Fibroblast of the aortic adventitia (primary cell): ENCODE measurements around the gene UBB. TPM values are rescaled to one million over a fixed set of nuclear protein-coding genes. Genes with fewer than 3 reads are reported as not detected.
A peak's percentile ranks its signal among the peaks of the same experiment; 100 is the strongest.

ENCODE experiments used
- DNase-seq: peaks from one replicate; pipeline ENCODE4 v3.0.0-alpha.2; 2010; ENCODE audit warnings: low read depth
- H3K4me3 ChIP-seq: 2 replicates; pipeline ENCODE4 v1.5.1; 2011; ENCODE audit warnings: low read depth, mild to moderate bottlenecking, control low read depth, low read length, moderate library complexity
- CTCF ChIP-seq: IDR thresholded peaks from 2 replicates; pipeline ENCODE4 v1.5.1; 2011; ENCODE audit warnings: mild to moderate bottlenecking, low read length, control low read depth, inconsistent platforms; ENCODE audit not compliant: insufficient read depth
- total RNA-seq: library from RNA; depleted of rRNA; stranded (reverse); fragments of >200 nt; gene quantifications from 2 replicates; pipeline ENCODE4 v1.2.3, GENCODE V29; 2012; ENCODE audit warnings: low replicate concordance

Gene UBB
- total RNA-seq = 773 and 1,074 TPM in 2 replicates

DNA sequence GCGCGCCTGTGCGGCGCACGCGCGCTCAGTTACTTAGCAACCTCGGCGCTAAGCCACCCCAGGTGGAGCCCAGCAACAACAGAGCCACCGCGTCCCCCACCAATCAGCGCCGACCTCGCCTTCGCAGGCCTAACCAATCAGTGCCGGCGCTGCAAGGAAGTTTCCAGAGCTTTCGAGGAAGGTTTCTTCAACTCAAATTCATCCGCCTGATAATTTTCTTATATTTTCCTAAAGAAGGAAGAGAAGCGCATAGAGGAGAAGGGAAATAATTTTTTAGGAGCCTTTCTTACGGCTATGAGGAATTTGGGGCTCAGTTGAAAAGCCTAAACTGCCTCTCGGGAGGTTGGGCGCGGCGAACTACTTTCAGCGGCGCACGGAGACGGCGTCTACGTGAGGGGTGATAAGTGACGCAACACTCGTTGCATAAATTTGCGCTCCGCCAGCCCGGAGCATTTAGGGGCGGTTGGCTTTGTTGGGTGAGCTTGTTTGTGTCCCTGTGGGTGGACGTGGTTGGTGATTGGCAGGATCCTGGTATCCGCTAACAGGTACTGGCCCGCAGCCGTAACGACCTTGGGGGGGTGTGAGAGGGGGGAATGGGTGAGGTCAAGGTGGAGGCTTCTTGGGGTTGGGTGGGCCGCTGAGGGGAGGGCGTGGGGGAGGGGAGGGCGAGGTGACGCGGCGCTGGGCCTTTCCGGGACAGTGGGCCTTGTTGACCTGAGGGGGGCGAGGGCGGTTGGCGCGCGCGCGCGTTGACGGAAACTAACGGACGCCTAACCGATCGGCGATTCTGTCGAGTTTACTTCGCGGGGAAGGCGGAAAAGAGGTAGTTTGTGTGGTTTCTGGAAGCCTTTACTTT lies at the start of gene UBB:
UBB (plus strand) TSS at position 452 of the 856 bp plus-strand sequence. CDS start 817 bp downstream, outside the sequence.
- peak within 1 kb of the TSS; percentile 72 for H3K4me3 ChIP-seq
- peak; percentile 98 for DNase-seq
- TF ChIP-seq CTCF = no peak

DNA sequence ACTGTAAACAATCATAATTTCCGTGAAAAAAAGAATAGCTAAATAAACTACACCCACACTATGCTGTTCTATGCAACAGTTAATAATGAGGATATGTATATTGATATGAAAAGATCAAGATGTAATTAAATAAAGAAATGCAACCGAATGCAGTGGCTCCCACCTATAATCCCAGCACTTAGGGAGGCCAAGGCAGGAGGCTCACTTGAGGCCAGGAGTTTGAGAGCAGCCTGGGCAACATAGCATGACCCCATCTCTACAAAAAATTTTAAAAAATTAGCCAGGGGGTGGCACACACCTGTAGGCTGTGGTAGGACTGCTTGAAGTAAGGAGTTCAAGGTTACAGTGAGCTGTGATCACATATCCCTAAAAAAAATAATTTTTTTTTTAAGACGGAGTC lies 42.5 kb upstream of the UBB start:
- DNase-seq = no peak
- no peak for TF ChIP-seq CTCF
- H3K4me3 ChIP-seq = no peak overlapping the region

DNA sequence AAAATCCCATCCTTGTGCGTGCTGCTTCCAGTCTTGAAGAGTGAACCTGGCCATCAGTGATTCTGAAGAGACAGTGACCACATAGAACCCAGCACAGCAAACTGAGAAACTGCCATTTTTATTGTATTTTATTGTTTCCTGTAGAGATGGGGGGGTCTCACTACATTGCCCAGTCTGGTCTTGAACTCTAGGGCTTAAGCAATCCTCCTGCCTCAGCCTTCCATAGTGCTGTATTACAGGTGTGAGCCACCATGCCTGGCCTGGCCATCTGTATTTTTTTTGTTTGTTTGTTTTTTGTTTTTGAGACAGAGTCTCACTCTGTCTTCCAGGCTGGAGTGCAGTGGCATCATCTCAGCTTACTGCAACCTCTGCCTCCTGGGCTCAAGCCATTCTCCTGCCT lies 41.5 kb upstream of the UBB start:
- no peak overlapping the region for H3K4me3 ChIP-seq
- no peak for TF ChIP-seq CTCF
- DNase-seq = no peak

- DNase-seq = no peak
- no peak overlapping the region for H3K4me3 ChIP-seq
- TF ChIP-seq CTCF = no peak
These were observed 40.9 kb upstream of the UBB start for GRCh38 chr17:16339959-16340358.

DNA sequence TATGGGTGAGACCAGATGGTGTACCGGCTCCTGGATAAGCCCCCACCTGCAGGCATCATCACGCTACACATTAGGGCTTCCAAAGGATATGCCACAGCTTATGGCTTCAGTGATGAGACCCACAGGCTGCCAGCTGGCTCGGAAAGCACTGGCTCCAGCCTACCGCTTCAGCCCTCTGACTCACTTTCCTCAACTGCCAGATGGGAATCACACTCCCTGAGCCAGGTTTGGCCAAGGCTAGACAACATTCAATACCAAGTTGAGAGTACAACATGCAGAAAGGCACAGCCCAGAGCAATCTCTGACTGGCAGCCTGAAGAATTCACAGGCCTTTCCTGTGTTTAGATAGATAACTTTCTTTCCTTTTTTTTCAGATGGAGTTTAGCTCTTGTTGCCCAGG lies 37.9 kb upstream of the UBB start:
- no peak for TF ChIP-seq CTCF
- no peak overlapping the region for H3K4me3 ChIP-seq
- peak; percentile 78 for DNase-seq

DNA sequence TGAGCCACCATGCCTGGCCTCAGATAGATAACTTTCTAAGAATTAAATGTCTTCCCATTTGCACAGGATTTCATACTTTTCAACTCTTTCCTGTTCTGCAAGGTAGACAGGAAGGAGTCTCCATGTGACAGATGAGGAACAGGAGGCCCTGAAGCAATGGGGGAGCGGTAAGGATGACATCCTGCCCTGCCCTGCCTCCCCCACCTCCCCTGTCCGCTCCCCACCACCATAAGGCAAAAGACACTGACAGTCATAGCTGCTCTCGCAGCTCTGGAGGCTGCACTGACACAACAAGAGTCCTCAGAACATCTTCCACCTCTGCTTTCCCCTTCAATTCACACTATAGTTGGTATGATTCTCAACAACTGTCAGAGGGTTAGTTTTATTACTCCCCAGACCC lies 37.3 kb upstream of the UBB start:
- DNase-seq = no peak
- TF ChIP-seq CTCF = no peak
- H3K4me3 ChIP-seq = no peak overlapping the region
